NCI-H146 (cell line): ENCODE data around the gene ZNF358.
"Not testable (repeated sequence)": the region's sequence is repeated elsewhere in the genome, so short reads cannot be mapped to it uniquely, and the experiment has no call there.

Experiments
- DNase-seq: peaks from one replicate; lab custom pipeline; 2025; lab: John Stamatoyannopoulos, UW

Gene ZNF358

GRCh38 chr19:7535998-7536695, 20.2 kb downstream of the ZNF358 start:
- no peak for DNase-seq

GRCh38 chr19:7538990-7539389, 23.1 kb downstream of the ZNF358 start:
- not testable (repeated sequence) for DNase-seq

GRCh38 chr19:7539827-7540425, 24.0 kb downstream of the ZNF358 start:
- no peak for DNase-seq

GRCh38 chr19:7540761-7541474, 25.0 kb downstream of the ZNF358 start:
- DNase-seq = no peak

- no peak for DNase-seq
Observed at GRCh38 chr19:7541475-7541824, 25.5 kb downstream of the ZNF358 start.

- DNase-seq = no peak
Observed at GRCh38 chr19:7541828-7542443, 26.0 kb downstream of the ZNF358 start.

- no peak for DNase-seq
Observed at GRCh38 chr19:7542556-7543348, 26.8 kb downstream of the ZNF358 start.

- DNase-seq = no peak
Observed at GRCh38 chr19:7544626-7545025, 28.7 kb downstream of the ZNF358 start.

- no peak for DNase-seq
Observed at GRCh38 chr19:7545300-7545699, 29.4 kb downstream of the ZNF358 start.

GRCh38 chr19:7545904-7546303, 30.0 kb downstream of the ZNF358 start:
- DNase-seq = no peak

GRCh38 chr19:7547159-7547558, 31.3 kb downstream of the ZNF358 start:
- DNase-seq = no peak

- no peak for DNase-seq
Observed at GRCh38 chr19:7549429-7550148, 33.7 kb downstream of the ZNF358 start.

GRCh38 chr19:7550169-7550770, 34.4 kb downstream of the ZNF358 start:
- DNase-seq = no peak

GRCh38 chr19:7550987-7551761, 35.3 kb downstream of the ZNF358 start:
- peak; percentile 61 for DNase-seq

- DNase-seq = no peak
Observed at GRCh38 chr19:7552781-7553180, 36.9 kb downstream of the ZNF358 start.

- DNase-seq = no peak
Observed at GRCh38 chr19:7554565-7554964, 38.7 kb downstream of the ZNF358 start.

GRCh38 chr19:7554990-7555864, 39.3 kb downstream of the ZNF358 start:
- DNase-seq = no peak

GRCh38 chr19:7556696-7557315, 40.9 kb downstream of the ZNF358 start:
- no peak for DNase-seq

GRCh38 chr19:7558667-7559066, 42.8 kb downstream of the ZNF358 start:
- no peak for DNase-seq
